ENCODE results near the gene AP1G1.

The AP1G1 gene

DNA sequence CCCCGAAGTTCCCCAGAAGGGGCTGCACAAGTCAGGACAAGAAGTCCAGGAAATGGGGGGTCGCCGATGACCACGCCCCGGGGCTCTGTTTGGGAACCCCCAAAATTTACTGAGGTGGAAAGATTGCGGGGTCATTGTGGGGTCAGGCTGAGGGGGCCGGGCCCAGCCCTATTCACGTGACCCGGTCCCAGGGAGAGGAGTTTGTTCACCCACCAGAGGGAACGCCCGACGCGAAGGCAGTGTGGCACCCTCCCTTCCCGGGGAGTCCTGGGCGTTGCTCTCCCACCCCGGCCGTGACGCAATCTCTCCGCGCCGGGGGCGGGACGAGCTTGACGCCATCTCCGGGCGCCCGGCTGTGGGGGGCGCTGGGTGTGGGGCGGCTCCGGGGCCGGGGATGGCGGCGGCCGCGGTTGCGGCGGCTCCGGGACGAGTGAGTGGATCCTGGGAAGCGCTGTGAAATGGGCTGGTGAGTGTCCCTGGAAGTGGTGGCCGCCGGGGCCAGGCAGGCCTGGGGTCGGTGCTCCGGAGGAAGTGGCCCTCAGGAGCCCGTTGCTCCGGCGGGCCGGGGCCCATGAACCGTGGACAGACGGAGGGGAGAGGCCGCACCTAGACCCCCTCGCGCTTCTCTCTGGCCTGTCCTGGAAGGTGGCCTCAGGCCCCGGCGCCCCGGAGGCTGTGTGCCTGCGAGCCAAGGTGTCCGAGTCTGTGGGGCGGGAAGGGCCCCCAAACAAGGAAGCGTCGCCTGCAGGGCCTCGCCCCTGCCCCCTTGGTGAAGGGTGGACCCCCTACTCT, 37.2 kb upstream of the AP1G1 start, which contains the start of gene ATXN1L:
ATXN1L (plus strand) TSS at position 338 of the 792 bp plus-strand sequence. CDS start 3,765 bp downstream, outside the sequence.
- Histone ChIP-seq H3K4me3 (ENCODE audit: low read length) (peak within 1 kb of the TSS; percentile 87), H3K27me3 (ENCODE audit: control insufficient read depth, low read length) (no peaks in the 10 kb centered on the region), H3K79me2 (ENCODE audit: control insufficient read depth, low read length) (peaks cover 31% of the 10 kb centered on the region), H3K9me2 (replicated peaks; ENCODE audit: control insufficient read depth, low read length) (no peaks in the 10 kb centered on the region), H3K9me3 (ENCODE audit: control insufficient read depth, insufficient read depth, low read length) (no peaks in the 10 kb centered on the region), H3K4me2 (ENCODE audit: low read length) (peak within 1 kb of the TSS; percentile 78), H4K20me1 (ENCODE audit: control insufficient read depth, insufficient read depth, low read depth, low read length) (peaks cover 12% of the 10 kb centered on the region; the same call in 1 of the 2 replicates), H3K4me1 (ENCODE audit: control insufficient read depth, low read length) (peaks cover 44% of the 10 kb centered on the region), H3K36me3 (ENCODE audit: control insufficient read depth, low read length) (peaks cover 33% of the 10 kb centered on the region), H3F3A (ENCODE audit: control insufficient read depth, insufficient read depth) (peaks cover 21% of the 10 kb centered on the region), H3K27ac (ENCODE audit: low read depth, low read length) (peak within 1 kb of the TSS; percentile 50)
- TF ChIP-seq, protein P1, sequence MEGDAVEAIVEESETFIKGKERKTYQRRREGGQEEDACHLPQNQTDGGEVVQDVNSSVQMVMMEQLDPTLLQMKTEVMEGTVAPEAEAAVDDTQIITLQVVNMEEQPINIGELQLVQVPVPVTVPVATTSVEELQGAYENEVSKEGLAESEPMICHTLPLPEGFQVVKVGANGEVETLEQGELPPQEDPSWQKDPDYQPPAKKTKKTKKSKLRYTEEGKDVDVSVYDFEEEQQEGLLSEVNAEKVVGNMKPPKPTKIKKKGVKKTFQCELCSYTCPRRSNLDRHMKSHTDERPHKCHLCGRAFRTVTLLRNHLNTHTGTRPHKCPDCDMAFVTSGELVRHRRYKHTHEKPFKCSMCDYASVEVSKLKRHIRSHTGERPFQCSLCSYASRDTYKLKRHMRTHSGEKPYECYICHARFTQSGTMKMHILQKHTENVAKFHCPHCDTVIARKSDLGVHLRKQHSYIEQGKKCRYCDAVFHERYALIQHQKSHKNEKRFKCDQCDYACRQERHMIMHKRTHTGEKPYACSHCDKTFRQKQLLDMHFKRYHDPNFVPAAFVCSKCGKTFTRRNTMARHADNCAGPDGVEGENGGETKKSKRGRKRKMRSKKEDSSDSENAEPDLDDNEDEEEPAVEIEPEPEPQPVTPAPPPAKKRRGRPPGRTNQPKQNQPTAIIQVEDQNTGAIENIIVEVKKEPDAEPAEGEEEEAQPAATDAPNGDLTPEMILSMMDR (IDR thresholded peaks at IDR 0.05; ENCODE audit: low read depth, low read length, poor library complexity, severe bottlenecking) = no peak
- TF ChIP-seq EZH2phosphoT487 (IDR thresholded peaks at IDR 0.05; ENCODE audit: borderline replicate concordance, low read length) = no peak

DNA sequence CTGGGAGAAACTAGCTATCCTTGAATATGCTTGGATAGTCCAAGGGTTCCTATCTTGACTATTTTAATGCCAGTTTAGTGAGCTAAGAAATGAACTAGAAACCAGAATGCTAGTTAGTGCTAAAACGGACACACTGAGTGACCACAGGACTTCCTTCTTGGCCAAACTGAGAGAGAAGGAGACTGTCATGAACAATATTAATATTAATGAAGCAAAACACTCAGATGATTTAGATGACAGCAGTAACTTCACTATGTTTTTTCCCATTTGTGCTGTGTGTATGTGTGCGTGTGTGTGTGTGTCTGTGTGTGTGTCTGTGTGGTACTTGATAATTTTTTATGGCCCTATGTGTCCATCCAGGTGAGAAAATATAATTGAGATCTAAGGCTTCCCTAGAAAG, 34.9 kb upstream of the AP1G1 start:
- peak overlapping the region; percentile 25; the same call in 1 of the 2 replicates for H3K4me2 ChIP-seq (ENCODE audit: low read length)
- H3K9me2 ChIP-seq (replicated peaks; ENCODE audit: control insufficient read depth, low read length) = no peaks in the 10 kb centered on the region
- H3K9me3 ChIP-seq (ENCODE audit: control insufficient read depth, insufficient read depth, low read length) = no peaks in the 10 kb centered on the region
- H3K36me3 ChIP-seq (ENCODE audit: control insufficient read depth, low read length) = peaks cover 15% of the 10 kb centered on the region
- TF ChIP-seq, protein P1 (IDR thresholded peaks at IDR 0.05; ENCODE audit: low read depth, low read length, poor library complexity, severe bottlenecking) = no peak
- TF ChIP-seq EZH2phosphoT487 (IDR thresholded peaks at IDR 0.05; ENCODE audit: borderline replicate concordance, low read length) = no peak
- H3K27me3 ChIP-seq (ENCODE audit: control insufficient read depth, low read length) = peaks cover 3% of the 10 kb centered on the region; the same call in 1 of the 2 replicates
- H3K4me3 ChIP-seq (ENCODE audit: low read length) = no peak overlapping the region
- peaks cover 44% of the 10 kb centered on the region for H3K4me1 ChIP-seq (ENCODE audit: control insufficient read depth, low read length)
- peaks cover 21% of the 10 kb centered on the region for H3F3A ChIP-seq (ENCODE audit: control insufficient read depth, insufficient read depth)
- H4K20me1 ChIP-seq (ENCODE audit: control insufficient read depth, insufficient read depth, low read depth, low read length) = peaks cover 12% of the 10 kb centered on the region; the same call in 1 of the 2 replicates
- no peak overlapping the region for H3K27ac ChIP-seq (ENCODE audit: low read depth, low read length)
- peaks cover 31% of the 10 kb centered on the region for H3K79me2 ChIP-seq (ENCODE audit: control insufficient read depth, low read length)

DNA sequence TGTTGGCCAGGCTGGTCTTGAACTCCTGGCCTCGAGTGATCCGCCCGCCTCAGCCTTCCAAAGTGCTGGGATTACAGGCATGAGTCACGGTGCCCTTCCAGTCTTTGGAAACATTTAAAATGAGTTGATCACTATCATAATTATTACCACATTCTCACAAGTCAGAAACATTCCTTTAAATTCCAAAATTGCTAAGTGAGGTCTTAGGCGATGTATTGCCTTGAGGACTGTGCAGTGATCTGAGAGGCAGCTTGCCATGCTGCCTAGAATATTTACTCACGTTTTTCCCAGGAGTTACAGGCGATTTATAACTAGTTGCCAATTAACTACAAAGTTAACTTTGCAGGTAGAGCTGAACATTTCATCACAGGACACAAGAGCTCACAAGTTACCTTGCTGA, 31.4 kb upstream of the AP1G1 start:
- no peak for TF ChIP-seq EZH2phosphoT487 (IDR thresholded peaks at IDR 0.05; ENCODE audit: borderline replicate concordance, low read length)
- TF ChIP-seq, protein P1 (IDR thresholded peaks at IDR 0.05; ENCODE audit: low read depth, low read length, poor library complexity, severe bottlenecking) = no peak

More for the DNA sequence above, 31.4 kb upstream of the AP1G1 start:
- no peaks in the 10 kb centered on the region for H3K79me2 ChIP-seq (ENCODE audit: control insufficient read depth, low read length)
- no peaks in the 10 kb centered on the region for H4K20me1 ChIP-seq (ENCODE audit: control insufficient read depth, insufficient read depth, low read depth, low read length)
- H3K4me3 ChIP-seq (ENCODE audit: low read length) = no peak overlapping the region
- H3K9me2 ChIP-seq (replicated peaks; ENCODE audit: control insufficient read depth, low read length) = no peaks in the 10 kb centered on the region
- no peak overlapping the region for H3K27ac ChIP-seq (ENCODE audit: low read depth, low read length)
- H3K4me1 ChIP-seq (ENCODE audit: control insufficient read depth, low read length) = peaks cover 28% of the 10 kb centered on the region
- peaks cover 20% of the 10 kb centered on the region for H3F3A ChIP-seq (ENCODE audit: control insufficient read depth, insufficient read depth)
- H3K4me2 ChIP-seq (ENCODE audit: low read length) = no peak overlapping the region
- peaks cover 3% of the 10 kb centered on the region; the same call in 1 of the 2 replicates for H3K27me3 ChIP-seq (ENCODE audit: control insufficient read depth, low read length)
- no peaks in the 10 kb centered on the region for H3K36me3 ChIP-seq (ENCODE audit: control insufficient read depth, low read length)
- no peaks in the 10 kb centered on the region for H3K9me3 ChIP-seq (ENCODE audit: control insufficient read depth, insufficient read depth, low read length)
